ENCODE data around the gene PRR19.

PRR19 gene

GRCh38 chr19:42303876-42304275 lies 1.9 kb downstream of the PRR19 start:
- no peak for DNase-seq (ENCODE audit: low read depth in 1 of 2, low spot score in 1 of 2)
- TF ChIP-seq JUND (IDR thresholded peaks at IDR 0.05; ENCODE audit: low read depth), result no peak
- in situ Hi-C loops (cut with HindIII; ENCODE audit: low pct_unique_long_range_greater_than_20kb, low sequenced_read_pairs), result no loop called here

- in situ Hi-C loops (cut with HindIII; ENCODE audit: low pct_unique_long_range_greater_than_20kb, low sequenced_read_pairs), result no loop called here
- no peak for DNase-seq (ENCODE audit: low read depth in 1 of 2, low spot score in 1 of 2)
These were observed 4.7 kb downstream of the PRR19 start for GRCh38 chr19:42306646-42307045.

GRCh38 chr19:42309686-42310085 lies 7.8 kb downstream of the PRR19 start:
- no peak for TF ChIP-seq JUND (IDR thresholded peaks at IDR 0.05; ENCODE audit: low read depth)
- DNase-seq (ENCODE audit: low read depth in 1 of 2, low spot score in 1 of 2), result no peak
- in situ Hi-C loops (cut with HindIII; ENCODE audit: low pct_unique_long_range_greater_than_20kb, low sequenced_read_pairs), result no loop called here

More at GRCh38 chr19:42306646-42307045, 4.7 kb downstream of the PRR19 start:
- no peak for TF ChIP-seq JUND (IDR thresholded peaks at IDR 0.05; ENCODE audit: low read depth)

- in situ Hi-C loops (cut with HindIII; ENCODE audit: low pct_unique_long_range_greater_than_20kb, low sequenced_read_pairs), result no loop called here
- DNase-seq (ENCODE audit: low read depth in 1 of 2, low spot score in 1 of 2), result peak in 1 of 2 experiments; percentile 30
- no peak for TF ChIP-seq JUND (IDR thresholded peaks at IDR 0.05; ENCODE audit: low read depth)
These were observed 9.7 kb downstream of the PRR19 start for GRCh38 chr19:42311657-42312056.

GRCh38 chr19:42312370-42312769 lies 10.4 kb downstream of the PRR19 start:
- in situ Hi-C loops (cut with HindIII; ENCODE audit: low pct_unique_long_range_greater_than_20kb, low sequenced_read_pairs), result no loop called here
- no peak for TF ChIP-seq JUND (IDR thresholded peaks at IDR 0.05; ENCODE audit: low read depth)
- DNase-seq (ENCODE audit: low read depth in 1 of 2, low spot score in 1 of 2), result no peak

- peak; percentile 67 to 83 for DNase-seq (ENCODE audit: low read depth in 1 of 2, low spot score in 1 of 2)
- in situ Hi-C loops (cut with HindIII; ENCODE audit: low pct_unique_long_range_greater_than_20kb, low sequenced_read_pairs), result no loop called here
- no peak for TF ChIP-seq JUND (IDR thresholded peaks at IDR 0.05; ENCODE audit: low read depth)
These were observed 11.3 kb downstream of the PRR19 start, which contains the start of gene TMEM145 for GRCh38 chr19:42313096-42313839. Gene TMEM145, plus strand, starts transcription at chr19:42313309. Its CDS starts 68 bp downstream, at chr19:42313377.

- in situ Hi-C loops (cut with HindIII; ENCODE audit: low pct_unique_long_range_greater_than_20kb, low sequenced_read_pairs), result no loop called here
- no peak for TF ChIP-seq JUND (IDR thresholded peaks at IDR 0.05; ENCODE audit: low read depth)
These were observed 12.2 kb downstream of the PRR19 start for GRCh38 chr19:42313840-42314755.

GRCh38 chr19:42315024-42315423 lies 13.1 kb downstream of the PRR19 start:
- TF ChIP-seq JUND (IDR thresholded peaks at IDR 0.05; ENCODE audit: low read depth), result no peak
- in situ Hi-C loops (cut with HindIII; ENCODE audit: low pct_unique_long_range_greater_than_20kb, low sequenced_read_pairs), result no loop called here
- DNase-seq (ENCODE audit: low read depth in 1 of 2, low spot score in 1 of 2), result no peak

More at GRCh38 chr19:42313840-42314755, 12.2 kb downstream of the PRR19 start:
- no peak for DNase-seq (ENCODE audit: low read depth in 1 of 2, low spot score in 1 of 2)

GRCh38 chr19:42316223-42317211 lies 14.6 kb downstream of the PRR19 start:
- TF ChIP-seq JUND (IDR thresholded peaks at IDR 0.05; ENCODE audit: low read depth), result no peak
- no peak for DNase-seq (ENCODE audit: low read depth in 1 of 2, low spot score in 1 of 2)
- in situ Hi-C loops (cut with HindIII; ENCODE audit: low pct_unique_long_range_greater_than_20kb, low sequenced_read_pairs), result no loop called here

- TF ChIP-seq JUND (IDR thresholded peaks at IDR 0.05; ENCODE audit: low read depth), result no peak
- no peak for DNase-seq (ENCODE audit: low read depth in 1 of 2, low spot score in 1 of 2)
- in situ Hi-C loops (cut with HindIII; ENCODE audit: low pct_unique_long_range_greater_than_20kb, low sequenced_read_pairs), result no loop called here
These were observed 15.6 kb downstream of the PRR19 start for GRCh38 chr19:42317535-42317934.

GRCh38 chr19:42322305-42322704 lies 20.4 kb downstream of the PRR19 start:
- DNase-seq (ENCODE audit: low read depth in 1 of 2, low spot score in 1 of 2), result no peak
- no peak for TF ChIP-seq JUND (IDR thresholded peaks at IDR 0.05; ENCODE audit: low read depth)
- in situ Hi-C loops (cut with HindIII; ENCODE audit: low pct_unique_long_range_greater_than_20kb, low sequenced_read_pairs), result no loop called here

- TF ChIP-seq JUND (IDR thresholded peaks at IDR 0.05; ENCODE audit: low read depth), result no peak
- no peak for DNase-seq (ENCODE audit: low read depth in 1 of 2, low spot score in 1 of 2)
- in situ Hi-C loops (cut with HindIII; ENCODE audit: low pct_unique_long_range_greater_than_20kb, low sequenced_read_pairs), result no loop called here
These were observed 21.5 kb downstream of the PRR19 start for GRCh38 chr19:42323473-42323851.
